Renal cortical epithelial cell (primary cell): Measurements from ENCODE around the gene WWOX. TPM values are rescaled to one million over a fixed set of nuclear protein-coding genes. Genes with fewer than 3 reads are reported as not detected.

Experiments
- DNase-seq: peaks from one replicate; pipeline ENCODE4 v3.0.0-alpha.2; 2011; ENCODE audit warnings: low read depth
- total RNA-seq: library from RNA; depleted of rRNA; stranded (reverse); fragments of >200 nt; gene quantifications from 2 replicates; pipeline ENCODE4 v1.2.3, GENCODE V29; 2014

The WWOX gene
- total RNA-seq, 1 donor from 2014 or later, result 29.5 TPM

GRCh38 chr16:78607465-78607864 lies 508.0 kb downstream of the WWOX start:
- no peak for DNase-seq

- no peak for DNase-seq
Observed at GRCh38 chr16:78608305-78608776, 508.9 kb downstream of the WWOX start.

DNA sequence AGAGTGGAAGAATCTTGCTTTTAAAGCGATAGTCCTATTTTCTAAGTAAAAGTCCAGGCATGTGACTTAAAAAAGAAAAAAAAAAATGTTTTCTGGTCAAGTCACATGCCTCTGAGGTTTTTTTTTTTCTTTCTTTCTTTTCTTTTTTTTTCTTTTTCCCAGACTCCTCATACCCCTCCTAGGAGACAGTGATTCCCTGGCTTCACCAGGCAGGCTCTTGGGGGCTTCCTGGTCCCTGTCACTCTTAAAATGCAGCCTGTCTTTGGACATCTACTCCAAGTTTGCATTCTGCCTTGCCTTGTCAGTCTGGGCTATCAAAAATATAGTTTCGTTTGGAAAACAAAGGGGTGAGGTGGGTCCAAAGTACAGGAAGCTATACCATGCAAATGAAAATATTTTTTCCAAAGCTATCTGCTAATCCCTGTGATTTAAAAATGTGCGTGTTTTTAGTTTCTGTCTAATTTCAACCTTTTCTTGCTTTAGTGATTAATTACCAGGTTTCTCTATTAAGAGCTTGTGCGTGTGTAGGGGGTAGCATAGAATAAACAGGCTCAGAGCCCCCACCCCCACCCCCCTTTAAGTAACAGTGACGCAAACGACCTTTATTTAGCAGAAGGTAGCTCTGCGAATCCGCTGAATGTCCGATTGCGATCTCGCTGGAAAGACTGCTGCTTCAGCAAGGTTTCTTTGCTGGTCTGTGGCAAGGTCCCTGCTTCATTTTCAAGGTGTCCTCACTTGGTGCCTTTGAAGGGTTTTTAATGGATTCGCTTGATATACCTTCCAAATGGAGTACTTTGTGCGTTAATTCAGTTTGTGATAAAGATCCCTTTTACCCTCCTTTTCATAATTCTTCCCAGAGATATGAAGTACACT lies 510.2 kb downstream of the WWOX start:
- no peak for DNase-seq

GRCh38 chr16:78611318-78611717 lies 511.9 kb downstream of the WWOX start:
- DNase-seq, result no peak

GRCh38 chr16:78619811-78620210 lies 520.4 kb downstream of the WWOX start:
- no peak for DNase-seq

- no peak for DNase-seq
Observed at GRCh38 chr16:78620291-78620690, 520.8 kb downstream of the WWOX start.

DNA sequence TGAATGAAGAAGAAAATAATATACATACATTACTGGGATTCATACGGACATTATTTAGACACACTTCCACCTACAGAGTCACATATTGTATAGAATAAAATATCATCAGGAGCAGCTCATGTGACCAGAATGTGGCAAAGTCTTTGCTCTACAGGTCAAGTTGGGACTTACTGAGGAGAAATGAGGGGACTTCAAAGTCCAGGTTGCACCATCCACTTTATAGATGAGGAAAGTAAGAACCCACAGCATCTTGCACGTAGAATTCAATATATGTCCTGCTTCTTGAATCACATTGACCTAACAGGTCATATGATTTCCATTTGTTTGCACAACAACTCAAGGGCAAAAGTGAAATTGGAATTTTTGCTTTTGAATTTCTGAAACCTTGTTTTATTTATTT lies 524.3 kb downstream of the WWOX start:
- DNase-seq, result no peak

DNA sequence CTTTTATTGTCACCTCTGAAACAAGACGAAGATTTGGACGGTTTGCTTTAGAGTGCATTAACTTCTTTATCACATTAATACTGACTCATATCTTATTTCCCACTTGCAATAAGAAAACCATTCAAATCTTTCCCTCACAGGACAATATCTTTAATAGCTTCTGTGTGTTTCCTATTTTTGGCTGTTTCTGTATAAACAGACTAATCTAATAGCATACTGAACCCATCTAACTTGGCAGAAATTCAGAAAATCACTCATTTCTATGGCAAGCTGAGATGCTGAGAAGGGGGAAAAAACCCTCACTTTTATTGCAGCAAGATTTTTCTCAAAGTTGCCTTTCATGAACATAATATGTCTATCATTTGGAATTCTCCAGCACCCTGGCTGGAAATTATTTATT lies 524.9 kb downstream of the WWOX start:
- no peak for DNase-seq

- DNase-seq, result no peak
Observed at GRCh38 chr16:78628461-78629045, 529.1 kb downstream of the WWOX start.

GRCh38 chr16:78629173-78629572 lies 529.7 kb downstream of the WWOX start:
- no peak for DNase-seq

- DNase-seq, result no peak
Observed at GRCh38 chr16:78630102-78630501, 530.6 kb downstream of the WWOX start.

- DNase-seq, result no peak
Observed at GRCh38 chr16:78633551-78633950, 534.1 kb downstream of the WWOX start.

DNA sequence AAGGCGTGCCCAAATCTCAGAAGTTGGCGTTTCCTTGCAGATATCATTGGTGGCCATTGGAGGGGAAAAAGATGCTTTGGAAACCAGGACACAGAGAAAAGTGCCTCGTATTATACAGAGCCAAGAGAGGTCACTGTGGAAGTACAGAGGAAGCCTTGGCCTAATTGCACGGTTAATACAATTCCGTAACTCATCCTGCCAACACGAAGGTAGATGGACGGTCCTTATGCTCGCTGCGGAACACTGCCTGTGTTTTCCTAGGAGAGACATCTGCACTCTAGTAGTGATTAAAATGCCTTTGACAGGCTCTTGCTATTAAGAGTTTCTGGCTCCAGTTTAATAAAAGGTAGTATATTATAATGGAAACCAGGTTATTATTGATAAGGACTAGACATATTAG lies 536.4 kb downstream of the WWOX start:
- no peak for DNase-seq

DNA sequence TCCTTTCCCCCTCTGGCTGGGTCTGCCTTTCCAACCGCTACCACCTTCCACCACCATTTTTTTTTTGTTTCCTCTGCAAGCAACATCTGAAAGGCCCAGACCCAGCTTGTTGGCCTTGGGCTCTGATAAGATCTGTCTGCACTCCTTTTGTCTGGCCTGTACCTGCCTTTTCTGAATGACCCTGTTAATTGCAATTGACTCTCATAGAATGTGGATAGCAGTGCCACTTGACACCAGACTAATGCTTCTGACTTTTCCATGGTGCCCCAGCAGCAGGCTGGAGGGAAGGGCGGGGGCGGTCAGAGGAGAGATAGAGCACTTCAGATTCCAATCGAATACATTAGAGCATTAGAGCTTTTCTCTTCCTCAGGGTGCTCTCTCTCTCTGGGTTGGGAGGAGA lies 538.9 kb downstream of the WWOX start:
- no peak for DNase-seq

- no peak for DNase-seq
Observed at GRCh38 chr16:78639775-78640174, 540.3 kb downstream of the WWOX start.

DNA sequence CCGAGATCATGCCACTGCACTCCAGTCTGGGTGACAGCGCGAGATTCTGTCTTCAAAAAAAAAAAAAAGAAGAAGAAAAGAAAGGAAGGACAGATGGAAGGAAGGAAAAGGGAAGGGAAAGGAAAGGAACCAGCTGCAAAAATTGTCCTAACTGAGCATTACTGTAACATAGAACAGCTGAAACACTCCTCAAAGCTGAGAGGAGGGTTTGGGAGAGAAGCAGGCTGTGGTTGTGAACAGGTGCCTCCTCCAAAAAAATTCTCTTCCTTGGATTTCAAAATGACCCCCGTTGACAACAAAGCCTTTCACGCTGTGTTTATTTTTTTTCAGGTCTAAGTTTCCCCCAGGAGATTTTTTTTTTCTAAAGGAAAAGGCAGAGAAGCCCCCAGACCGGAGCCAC lies 541.4 kb downstream of the WWOX start:
- no peak for DNase-seq

DNA sequence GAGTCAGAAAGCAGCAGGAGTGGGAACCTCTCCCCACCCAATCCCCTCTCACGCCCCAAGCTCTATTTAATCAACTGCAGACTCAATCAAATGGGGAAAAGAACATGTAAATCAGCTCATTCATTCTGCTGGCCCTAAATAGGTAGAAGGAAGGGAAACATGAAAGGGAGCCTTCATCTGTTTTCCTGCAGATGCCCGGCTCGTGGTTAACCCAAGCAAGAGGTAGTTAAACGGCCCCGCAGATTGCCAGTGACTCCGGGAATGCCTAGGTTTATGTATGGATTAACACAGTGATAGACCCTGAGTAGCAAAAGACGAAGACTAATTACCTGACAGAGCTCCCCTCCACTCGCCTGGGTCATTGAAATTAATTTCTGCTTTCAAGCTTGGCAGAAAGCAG lies 542.0 kb downstream of the WWOX start:
- no peak for DNase-seq

- DNase-seq, result no peak
Observed at GRCh38 chr16:78642621-78643285, 543.3 kb downstream of the WWOX start.

GRCh38 chr16:78645657-78646056 lies 546.2 kb downstream of the WWOX start:
- DNase-seq, result no peak

DNA sequence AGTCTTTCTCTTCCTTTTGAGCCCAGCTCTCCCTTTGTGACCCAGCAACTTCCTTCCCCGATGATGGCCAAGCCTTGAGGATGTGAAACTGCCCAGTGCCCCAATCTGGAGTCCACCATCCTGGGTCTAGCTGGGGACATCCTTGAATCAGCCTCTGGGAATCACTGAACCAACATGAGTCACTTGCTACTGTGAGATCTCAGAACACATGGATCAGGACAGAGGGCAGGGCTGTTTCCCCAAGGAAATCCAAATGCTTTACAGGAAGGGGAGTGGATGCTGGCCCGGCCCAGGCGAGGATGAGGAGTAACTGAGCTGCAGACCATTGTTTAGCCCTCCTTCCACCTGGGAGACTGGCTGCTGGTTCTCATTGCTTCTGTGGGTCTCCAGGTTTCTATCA lies 547.6 kb downstream of the WWOX start:
- DNase-seq, result no peak

DNA sequence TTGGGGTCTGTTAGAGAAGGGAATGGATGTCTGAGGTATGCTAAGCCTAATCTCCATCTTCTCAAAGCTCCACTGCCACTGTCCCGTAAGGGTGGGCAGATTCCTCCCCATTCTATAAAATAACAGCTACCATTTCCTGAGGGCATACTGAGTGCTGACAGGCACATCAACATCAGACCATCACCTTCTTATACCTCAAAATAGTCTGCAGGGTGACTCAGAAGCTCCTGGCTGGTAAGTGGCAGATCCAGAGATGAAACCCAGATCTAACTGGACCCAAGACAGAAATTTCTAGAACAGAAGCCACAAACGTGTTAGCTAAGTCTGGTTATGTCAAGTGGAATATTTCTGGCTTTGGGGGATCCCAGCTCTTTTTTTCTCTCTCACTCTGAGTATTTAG lies 548.0 kb downstream of the WWOX start:
- DNase-seq, result no peak

DNA sequence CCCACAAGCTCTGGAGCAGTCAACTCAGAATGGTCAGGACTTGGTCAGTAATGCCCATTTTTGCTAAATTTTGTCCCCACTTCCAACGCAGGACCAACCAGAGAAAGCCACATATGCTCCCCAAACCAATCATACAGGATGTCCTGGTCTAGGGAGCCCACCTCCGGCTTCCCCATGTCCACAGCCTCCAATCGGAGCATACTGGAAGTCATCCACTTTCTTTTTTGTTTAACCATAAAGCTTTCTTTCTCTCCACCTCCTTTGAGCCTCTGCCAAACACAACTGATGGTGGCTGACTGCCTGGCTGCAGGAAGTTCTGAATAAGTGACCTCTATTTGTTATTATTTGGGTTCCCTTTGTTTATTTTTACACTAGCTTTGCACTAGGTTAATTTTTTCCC lies 549.1 kb downstream of the WWOX start:
- DNase-seq, result no peak
